Common myeloid progenitor, CD34-positive (primary cell): Measurements from ENCODE around the gene HOXB13. TPM values are rescaled to one million over a fixed set of nuclear protein-coding genes. Genes with fewer than 3 reads are reported as not detected.

Experiments used
- CTCF ChIA-PET: fragments of 350-600 bp; sonication (Branson Sonifier 250); formaldehyde crosslinking; loops from one replicate; lab custom pipeline; 2021; ENCODE audit warnings: antibody characterized with exemption; lab: Charles Lee
- POLR2A ChIA-PET: fragments of 350-600 bp; sonication (Branson Sonifier 250); formaldehyde crosslinking; loops from one replicate; lab custom pipeline; 2021; ENCODE audit warnings: antibody characterized with exemption; lab: Charles Lee
- DNase-seq, 3 donors: peaks; one replicate each; pipeline versions ENCODE4 v3.0.0 to v3.0.0-alpha.2; 2013
- H3K27ac ChIP-seq, 2 experiments: 1 replicate in 1 of 2; 2 replicates in 1 of 2; pipeline ENCODE4 v1.7.0; 2013; ENCODE audit warnings: inconsistent platforms in 2 of 2, low read length in 2 of 2, mild to moderate bottlenecking in 2 of 2, low read depth in 1 of 2, moderate library complexity in 1 of 2; ENCODE audit not compliant: severe bottlenecking in 2 of 2, insufficient read depth in 1 of 2, poor library complexity in 1 of 2
- H3K27me3 ChIP-seq, 5 experiments: replicated peaks in 2 of 5; 1 replicate in 3 of 5; 2 replicates in 2 of 5; pipeline versions ENCODE4 v1.6.1 to v1.7.0; 2013; ENCODE audit warnings: low read length in 4 of 5, mild to moderate bottlenecking in 2 of 5, moderate library complexity in 2 of 5, inconsistent platforms in 1 of 5; ENCODE audit not compliant: insufficient read depth in 5 of 5, control insufficient read depth in 4 of 5
- H3K36me3 ChIP-seq, 4 experiments: 1 replicate in 2 of 4; 2 replicates in 2 of 4; pipeline versions ENCODE4 v1.6.1 to v1.7.0; 2013; ENCODE audit warnings: low read length in 3 of 4, control low read depth in 1 of 4, mild to moderate bottlenecking in 1 of 4; ENCODE audit not compliant: control insufficient read depth in 4 of 4, insufficient read depth in 4 of 4
- H3K4me1 ChIP-seq, 4 experiments: 1 replicate in 3 of 4; 2 replicates in 1 of 4; pipeline versions ENCODE4 v1.6.1 to v1.7.1; 2013; ENCODE audit warnings: low read length in 3 of 4, mild to moderate bottlenecking in 3 of 4, control low read depth in 1 of 4, inconsistent platforms in 1 of 4, moderate library complexity in 1 of 4; ENCODE audit not compliant: control insufficient read depth in 4 of 4, insufficient read depth in 4 of 4; ENCODE audit errors: control extremely low read depth in 1 of 4
- H3K4me3 ChIP-seq, 7 experiments: 1 replicate in 4 of 7; 2 replicates in 3 of 7; pipeline versions ENCODE4 v1.5.1 to v1.7.0; 2013; ENCODE audit warnings: mild to moderate bottlenecking in 7 of 7, low read length in 6 of 7, moderate library complexity in 6 of 7, inconsistent platforms in 2 of 7, low read depth in 2 of 7, control low read depth in 1 of 7; ENCODE audit not compliant: insufficient read depth in 4 of 7, control insufficient read depth in 1 of 7; ENCODE audit errors: extremely low read depth in 1 of 7
- H3K9me3 ChIP-seq, 5 experiments: 1 replicate in 4 of 5; 2 replicates in 1 of 5; pipeline versions ENCODE4 v1.6.1 to v1.7.1; 2013; ENCODE audit warnings: low read length in 4 of 5, mild to moderate bottlenecking in 2 of 5, inconsistent platforms in 1 of 5, low read depth in 1 of 5, moderate library complexity in 1 of 5; ENCODE audit not compliant: control insufficient read depth in 4 of 5, insufficient read depth in 2 of 5; ENCODE audit errors: control extremely low read depth in 1 of 5
- WGBS: methylation state at CpG from one replicate; pipeline ENCODE4 v1.1.5; 2013; ENCODE audit not compliant: insufficient coverage; 5-methylcytosine and 5-hydroxymethylcytosine counted together
- polyA plus RNA-seq: library from polyadenylated mRNA; unstranded; fragments of 120-200 nt; gene quantifications from one replicate; pipeline ENCODE4 v1.2.1, GENCODE V29; 2013

HOXB13 gene
- not detected for polyA plus RNA-seq

GRCh38 chr17:48728232-48729231, at the start of gene HOXB13:
HOXB13 (minus strand) TSS chr17:48728750; CDS start chr17:48728593, 157 bp downstream.
- ChIA-PET CTCF (interaction anchor here (0.6 to 7.7 kb wide), 7 partner anchors 8 to 150 kb away, joined by 3 to 130 read pairs (median 4); no protein-coding TSS in a partner anchor), POLR2A (no interaction called here)
- H3K9me3 ChIP-seq = no peaks in the 10 kb centered on the region
- peak; percentile 49 to 66 (median 66) for DNase-seq
- 7% methylated on average over 31 of the region's 55 CpGs for WGBS
- H3K4me3 ChIP-seq = peak within 1 kb of the TSS in 1 of 7 experiments; percentile 11
- H3K27me3 ChIP-seq = peaks cover 35 to 100% (median 75%) of the 10 kb centered on the region in 5 experiments
- peaks cover 0 to 23% (median 6%) of the 10 kb centered on the region in 4 experiments for H3K4me1 ChIP-seq
- H3K27ac ChIP-seq = no peak within 1 kb of the TSS
- H3K36me3 ChIP-seq = no peaks in the 10 kb centered on the region

GRCh38 chr17:48776602-48777001, 48.1 kb upstream of the HOXB13 start:
- POLR2A ChIA-PET = no interaction called here
- CTCF ChIA-PET = interaction anchor here (3.3 kb wide), 1 partner anchor 13 kb away, joined by 19 read pairs; no protein-coding TSS in a partner anchor

GRCh38 chr17:48773245-48773644, 44.7 kb upstream of the HOXB13 start:
- no peak overlapping the region for H3K27ac ChIP-seq
- H3K4me3 ChIP-seq = no peak overlapping the region
- ChIA-PET POLR2A (no interaction called here), CTCF (interaction anchor here (0.6 kb wide), 1 partner anchor 107 kb away, joined by 3 read pairs; no protein-coding TSS in a partner anchor)
- peaks cover 0 to 5% (median 0%) of the 10 kb centered on the region in 5 experiments for H3K9me3 ChIP-seq
- 100% methylated on average over 2 of the region's 3 CpGs for WGBS
- DNase-seq = no peak
- H3K4me1 ChIP-seq = peaks cover 0 to 7% (median 0%) of the 10 kb centered on the region in 4 experiments
- peaks cover 0 to 5% (median 0%) of the 10 kb centered on the region in 5 experiments for H3K27me3 ChIP-seq
- no peaks in the 10 kb centered on the region for H3K36me3 ChIP-seq

More at GRCh38 chr17:48776602-48777001, 48.1 kb upstream of the HOXB13 start:
- no peak for DNase-seq
- no peak overlapping the region for H3K4me3 ChIP-seq
- peaks cover 0 to 8% (median 0%) of the 10 kb centered on the region in 5 experiments for H3K9me3 ChIP-seq
- H3K36me3 ChIP-seq = no peaks in the 10 kb centered on the region
- H3K27ac ChIP-seq = no peak overlapping the region
- H3K27me3 ChIP-seq = peaks cover 0 to 21% (median 2%) of the 10 kb centered on the region in 5 experiments
- H3K4me1 ChIP-seq = no peaks in the 10 kb centered on the region

GRCh38 chr17:48770954-48771353, 42.4 kb upstream of the HOXB13 start:
- H3K4me3 ChIP-seq = no peak overlapping the region
- DNase-seq = no peak
- no peaks in the 10 kb centered on the region for H3K36me3 ChIP-seq
- 89% methylated on average over 3 of the region's 3 CpGs for WGBS
- ChIA-PET CTCF (interaction anchor here (1.8 kb wide), 1 partner anchor 108 kb away, joined by 6 read pairs; no protein-coding TSS in a partner anchor), POLR2A (no interaction called here)
- peaks cover 0 to 7% (median 0%) of the 10 kb centered on the region in 4 experiments for H3K4me1 ChIP-seq
- H3K27ac ChIP-seq = no peak overlapping the region
- peaks cover 0 to 5% (median 0%) of the 10 kb centered on the region in 5 experiments for H3K27me3 ChIP-seq
- peaks cover 0 to 5% (median 0%) of the 10 kb centered on the region in 5 experiments for H3K9me3 ChIP-seq

- Histone ChIP-seq H3K9me3 (no peaks in the 10 kb centered on the region), H3K27me3 (peaks cover 0 to 15% (median 4%) of the 10 kb centered on the region in 5 experiments), H3K36me3 (no peaks in the 10 kb centered on the region), H3K4me1 (peaks cover 0 to 7% (median 0%) of the 10 kb centered on the region in 4 experiments), H3K4me3 (no peak overlapping the region), H3K27ac (no peak overlapping the region)
- POLR2A ChIA-PET = no interaction called here
- WGBS = 88% methylated on average over 2 of the region's 5 CpGs
- CTCF ChIA-PET = interaction anchor here (0.7 to 3.7 kb wide), 7 partner anchors 10 to 110 kb away, joined by 3 to 12 read pairs (median 7); no protein-coding TSS in a partner anchor
- DNase-seq = peak in 1 of 3 donors; percentile 46
Observed at GRCh38 chr17:48769009-48769675, 40.6 kb upstream of the HOXB13 start.

GRCh38 chr17:48767263-48767774, 38.8 kb upstream of the HOXB13 start:
- CTCF ChIA-PET = interaction anchor here (0.9 to 3.7 kb wide), 7 partner anchors 11 to 50 kb away, joined by 3 to 12 read pairs (median 4); no protein-coding TSS in a partner anchor
- H3K4me3 ChIP-seq = no peak overlapping the region
- H3K9me3 ChIP-seq = no peaks in the 10 kb centered on the region
- H3K4me1 ChIP-seq = peaks cover 0 to 7% (median 0%) of the 10 kb centered on the region in 4 experiments
- POLR2A ChIA-PET = no interaction called here
- peaks cover 0 to 26% (median 9%) of the 10 kb centered on the region in 5 experiments for H3K27me3 ChIP-seq
- H3K27ac ChIP-seq = no peak overlapping the region
- 100% methylated on average over 4 of the region's 4 CpGs for WGBS
- H3K36me3 ChIP-seq = no peaks in the 10 kb centered on the region
- no peak for DNase-seq
